AG04449 (cell line): Measurements from ENCODE around the gene MYCT1.

Experiments used
- CTCF ChIA-PET: fragments of 350-600 bp; formaldehyde crosslinking; extraction: SDS; loops from one replicate; lab custom pipeline; 2021; ENCODE audit warnings: antibody characterized with exemption; lab: Yijun Ruan, JAX
- POLR2A ChIA-PET: fragments of 400-600, 350-600 bp; formaldehyde crosslinking; extraction: SDS; loops from one replicate; lab custom pipeline; 2020; ENCODE audit warnings: antibody characterized with exemption, inconsistent platforms; lab: Yijun Ruan, JAX
- DNase-seq: peaks from one replicate; pipeline ENCODE4 v3.0.0-alpha.2; 2010; ENCODE audit warnings: low read depth, low spot score
- H3K4me3 ChIP-seq: 2 replicates; pipeline ENCODE4 v1.5.1; 2011; ENCODE audit warnings: low read depth, mild to moderate bottlenecking, control low read depth, low read length
- TF ChIP-seq, protein P1 (sequence below): IDR thresholded peaks from one replicate; pipeline ENCODE4 v1.5.1; 2011; ENCODE audit warnings: mild to moderate bottlenecking, moderate library complexity, low read length, control low read depth, inconsistent platforms; ENCODE audit not compliant: insufficient read depth; ENCODE audit errors: missing control alignments

Gene MYCT1, protein sequence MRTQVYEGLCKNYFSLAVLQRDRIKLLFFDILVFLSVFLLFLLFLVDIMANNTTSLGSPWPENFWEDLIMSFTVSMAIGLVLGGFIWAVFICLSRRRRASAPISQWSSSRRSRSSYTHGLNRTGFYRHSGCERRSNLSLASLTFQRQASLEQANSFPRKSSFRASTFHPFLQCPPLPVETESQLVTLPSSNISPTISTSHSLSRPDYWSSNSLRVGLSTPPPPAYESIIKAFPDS

DNA sequence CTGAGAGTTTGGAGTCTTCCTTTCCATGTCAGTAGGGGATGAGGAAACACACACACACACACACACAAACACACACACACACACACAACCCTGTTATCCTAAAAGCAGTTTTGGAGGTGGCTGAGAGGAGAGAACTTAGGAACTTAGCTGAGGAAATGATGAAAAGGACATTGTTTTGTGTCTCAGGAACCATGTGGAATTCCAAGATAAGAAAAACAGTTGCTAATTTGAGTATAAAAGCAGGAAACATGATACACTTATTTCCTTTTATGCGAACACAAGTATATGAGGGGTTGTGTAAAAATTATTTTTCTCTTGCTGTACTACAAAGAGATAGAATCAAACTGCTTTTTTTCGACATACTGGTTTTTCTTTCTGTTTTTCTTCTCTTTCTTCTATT is at the start of gene MYCT1:
MYCT1 (plus strand) TSS at position 264 of the 400 bp plus-strand sequence; CDS start at position 270, 6 bp downstream.
- TF ChIP-seq, protein P1, sequence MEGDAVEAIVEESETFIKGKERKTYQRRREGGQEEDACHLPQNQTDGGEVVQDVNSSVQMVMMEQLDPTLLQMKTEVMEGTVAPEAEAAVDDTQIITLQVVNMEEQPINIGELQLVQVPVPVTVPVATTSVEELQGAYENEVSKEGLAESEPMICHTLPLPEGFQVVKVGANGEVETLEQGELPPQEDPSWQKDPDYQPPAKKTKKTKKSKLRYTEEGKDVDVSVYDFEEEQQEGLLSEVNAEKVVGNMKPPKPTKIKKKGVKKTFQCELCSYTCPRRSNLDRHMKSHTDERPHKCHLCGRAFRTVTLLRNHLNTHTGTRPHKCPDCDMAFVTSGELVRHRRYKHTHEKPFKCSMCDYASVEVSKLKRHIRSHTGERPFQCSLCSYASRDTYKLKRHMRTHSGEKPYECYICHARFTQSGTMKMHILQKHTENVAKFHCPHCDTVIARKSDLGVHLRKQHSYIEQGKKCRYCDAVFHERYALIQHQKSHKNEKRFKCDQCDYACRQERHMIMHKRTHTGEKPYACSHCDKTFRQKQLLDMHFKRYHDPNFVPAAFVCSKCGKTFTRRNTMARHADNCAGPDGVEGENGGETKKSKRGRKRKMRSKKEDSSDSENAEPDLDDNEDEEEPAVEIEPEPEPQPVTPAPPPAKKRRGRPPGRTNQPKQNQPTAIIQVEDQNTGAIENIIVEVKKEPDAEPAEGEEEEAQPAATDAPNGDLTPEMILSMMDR = no peak
- CTCF ChIA-PET = no interaction called here
- no peak for DNase-seq
- no peak within 1 kb of the TSS for H3K4me3 ChIP-seq
- POLR2A ChIA-PET = no interaction called here

- TF ChIP-seq, protein P1 = no peak
- DNase-seq = no peak
- ChIA-PET POLR2A (no interaction called here), CTCF (interaction anchor here (1.0 to 1.5 kb wide), 5 partner anchors 13 to 163 kb away, joined by 4 to 8 read pairs (median 4); no protein-coding TSS in a partner anchor)
- H3K4me3 ChIP-seq = no peak overlapping the region
These were observed 49.6 kb upstream of the MYCT1 start for GRCh38 chr6:152648105-152648504.

- POLR2A ChIA-PET = no interaction called here
- H3K4me3 ChIP-seq = no peak overlapping the region
- TF ChIP-seq, protein P1 = no peak
- CTCF ChIA-PET = interaction anchor here (0.9 to 1.4 kb wide), 2 partner anchors 9 to 17 kb away, joined by 3 to 5 read pairs; no protein-coding TSS in a partner anchor
- DNase-seq = no peak
These were observed 45.7 kb upstream of the MYCT1 start for GRCh38 chr6:152651986-152652385.

DNA sequence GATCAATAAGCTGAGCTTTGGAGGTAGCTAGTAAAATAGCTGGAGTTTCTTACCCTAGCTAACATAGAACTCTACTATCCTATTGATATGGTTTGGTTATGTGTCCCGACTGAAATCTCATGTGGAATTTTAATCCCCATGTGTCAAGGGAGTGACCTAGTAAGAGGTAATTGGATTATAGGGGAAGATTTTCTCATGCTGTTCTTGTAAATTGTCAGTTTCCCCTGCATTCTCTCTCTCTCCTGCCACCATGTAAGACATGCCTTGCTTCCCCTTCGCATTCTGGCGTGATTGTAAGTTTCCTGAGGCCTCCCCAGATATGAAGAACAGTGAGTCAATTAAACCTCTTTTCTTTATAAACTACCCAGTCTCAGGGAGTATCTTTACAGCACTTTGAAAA is 35.9 kb upstream of the MYCT1 start:
- CTCF ChIA-PET = no interaction called here

GRCh38 chr6:152669895-152670294 is 27.8 kb upstream of the MYCT1 start:
- TF ChIP-seq, protein P1 = peak; percentile 38
- H3K4me3 ChIP-seq = no peak overlapping the region
- ChIA-PET POLR2A (no interaction called here), CTCF (interaction anchor here (0.6 to 6.7 kb wide), 15 partner anchors 8 to 284 kb away, joined by 3 to 68 read pairs (median 4); no protein-coding TSS in a partner anchor)
- DNase-seq = no peak

More for the DNA sequence above, 35.9 kb upstream of the MYCT1 start:
- TF ChIP-seq, protein P1 = no peak
- H3K4me3 ChIP-seq = no peak overlapping the region
- DNase-seq = no peak
- POLR2A ChIA-PET = no interaction called here

DNA sequence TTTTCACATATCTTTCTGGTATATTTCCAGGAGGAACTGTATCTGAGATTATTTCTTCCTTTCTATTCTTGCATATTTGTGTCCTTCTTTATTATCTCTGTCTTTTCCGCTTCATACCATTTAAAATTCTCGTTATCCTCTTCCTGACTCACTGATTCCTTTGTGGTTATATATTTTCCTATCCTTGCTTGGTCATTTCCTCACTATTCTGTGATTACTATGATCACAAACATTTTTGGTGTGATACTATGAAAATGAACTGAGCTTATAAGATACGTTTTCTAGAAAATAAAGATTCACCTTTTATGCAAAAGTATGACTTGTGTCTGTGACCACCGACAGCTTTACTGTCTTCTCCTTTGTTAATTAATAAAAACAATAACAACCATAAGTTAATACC is 26.5 kb upstream of the MYCT1 start:
- ChIA-PET CTCF (interaction anchor here (0.9 to 6.7 kb wide), 13 partner anchors 9 to 370 kb away, joined by 3 to 68 read pairs (median 5); no protein-coding TSS in a partner anchor), POLR2A (no interaction called here)
- no peak for DNase-seq
- no peak overlapping the region for H3K4me3 ChIP-seq
- TF ChIP-seq, protein P1 = no peak
